ENCODE measurements around the gene RNF146. TPM values are rescaled to one million over a fixed set of nuclear protein-coding genes. Genes with fewer than 3 reads are reported as not detected.

The RNF146 gene, protein sequence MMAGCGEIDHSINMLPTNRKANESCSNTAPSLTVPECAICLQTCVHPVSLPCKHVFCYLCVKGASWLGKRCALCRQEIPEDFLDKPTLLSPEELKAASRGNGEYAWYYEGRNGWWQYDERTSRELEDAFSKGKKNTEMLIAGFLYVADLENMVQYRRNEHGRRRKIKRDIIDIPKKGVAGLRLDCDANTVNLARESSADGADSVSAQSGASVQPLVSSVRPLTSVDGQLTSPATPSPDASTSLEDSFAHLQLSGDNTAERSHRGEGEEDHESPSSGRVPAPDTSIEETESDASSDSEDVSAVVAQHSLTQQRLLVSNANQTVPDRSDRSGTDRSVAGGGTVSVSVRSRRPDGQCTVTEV
- total RNA-seq (10 to 100 TPM; 66.2 to 83.4 (median 74.1) TPM), polyA plus RNA-seq (10 to 100 TPM; 18.5 to 29.4 (median 20.0) TPM)

GRCh38 chr6:127266178-127266891 lies at the start of gene RNF146:
RNF146 (plus strand) TSS chr6:127266864; CDS start chr6:127280339, 13,475 bp downstream.
- no peaks in the 10 kb centered on the region for H3K36me3 ChIP-seq
- H3K4me1 ChIP-seq = peaks cover 0 to 38% (median 9%) of the 10 kb centered on the region in 4 donors
- peak; percentile 69 to 82 (median 76) for TF ChIP-seq CTCF (IDR thresholded peaks at IDR 0.05)
- TF ChIP-seq POLR2AphosphoS5 (IDR thresholded peaks at IDR 0.05) = no peak
- TF ChIP-seq EP300 (IDR thresholded peaks at IDR 0.05) = no peak
- no peak for TF ChIP-seq POLR2A (IDR thresholded peaks at IDR 0.05)
- peak; percentile 93 for DNase-seq
- H3K27me3 ChIP-seq = no peaks in the 10 kb centered on the region
- WGBS, 2 donors = 0% methylated on average over 40 of the region's 40 CpGs
- H3K27ac ChIP-seq = peak within 1 kb of the TSS; percentile 99 to 100 (median 100)
- peak within 1 kb of the TSS; percentile 78 to 98 (median 90) for H3K4me3 ChIP-seq
- intact Hi-C loops (cut with DNase I) = loop anchor here (2.0 to 10.0 kb wide), 2 partner anchors 76 to 1272 kb away; partner anchors contain the start of gene ECHDC1
- H3K9me3 ChIP-seq = no peaks in the 10 kb centered on the region

DNA sequence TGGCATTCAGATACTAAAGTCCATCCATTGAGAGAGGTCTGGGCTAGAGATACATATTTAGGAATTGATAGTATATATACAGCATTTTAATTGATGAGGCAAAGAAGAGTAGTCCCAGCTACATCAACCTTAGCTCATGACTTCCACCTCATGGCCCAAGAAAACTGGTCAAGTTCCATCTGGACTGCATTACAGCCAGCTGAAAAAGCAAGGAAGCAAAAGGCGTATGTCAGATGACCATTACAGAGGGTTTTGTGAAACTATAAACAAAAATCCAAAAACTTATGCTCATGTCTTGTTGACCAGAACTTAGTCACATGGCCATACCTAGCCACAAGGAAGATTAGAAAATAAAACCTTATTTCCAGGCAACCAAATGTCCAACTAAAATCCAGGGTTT lies 46.8 kb upstream of the RNF146 start:
- no peaks in the 10 kb centered on the region for H3K36me3 ChIP-seq
- H3K4me3 ChIP-seq = no peak overlapping the region
- intact Hi-C loops (cut with DNase I) = no loop called here
- DNase-seq = no peak
- no peaks in the 10 kb centered on the region for H3K9me3 ChIP-seq
- WGBS, 2 donors = 87 to 91% methylated on average over 1 of the region's 1 CpG
- H3K4me1 ChIP-seq = no peaks in the 10 kb centered on the region
- H3K27ac ChIP-seq = no peak overlapping the region
- no peaks in the 10 kb centered on the region for H3K27me3 ChIP-seq
- no peak for TF ChIP-seq EP300 (IDR thresholded peaks at IDR 0.05)
- no peak for TF ChIP-seq CTCF (IDR thresholded peaks at IDR 0.05)
- no peak for TF ChIP-seq POLR2A (IDR thresholded peaks at IDR 0.05)
- no peak for TF ChIP-seq POLR2AphosphoS5 (IDR thresholded peaks at IDR 0.05)

DNA sequence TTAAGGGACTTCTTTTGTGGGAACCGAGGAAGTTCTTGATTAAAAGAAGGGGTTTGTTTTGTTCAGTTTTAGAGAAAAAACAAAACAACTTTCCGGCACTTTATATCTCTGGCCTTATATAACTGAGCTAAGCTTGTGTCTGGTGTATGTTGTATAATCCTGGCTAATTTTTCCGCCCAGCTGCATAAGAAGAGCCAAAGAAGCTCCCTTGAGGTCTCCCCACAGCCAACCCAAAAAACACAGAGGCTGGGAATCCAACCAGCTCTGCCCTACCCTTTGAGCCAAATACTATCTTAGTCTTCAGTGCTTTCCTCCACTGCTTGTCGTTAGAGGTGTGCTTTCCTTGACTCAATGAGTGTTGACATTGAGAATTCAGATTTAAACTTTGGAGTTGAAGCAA lies 45.5 kb upstream of the RNF146 start:
- Histone ChIP-seq H3K4me1 (no peaks in the 10 kb centered on the region), H3K36me3 (no peaks in the 10 kb centered on the region), H3K4me3 (no peak overlapping the region), H3K9me3 (no peaks in the 10 kb centered on the region), H3K27me3 (no peaks in the 10 kb centered on the region), H3K27ac (no peak overlapping the region)
- DNase-seq = no peak
- TF ChIP-seq POLR2A (IDR thresholded peaks at IDR 0.05) (no peak), CTCF (IDR thresholded peaks at IDR 0.05) (no peak), POLR2AphosphoS5 (IDR thresholded peaks at IDR 0.05) (no peak), EP300 (IDR thresholded peaks at IDR 0.05) (no peak)
- 82 to 86% methylated on average over 4 of the region's 4 CpGs for WGBS, 2 donors
- intact Hi-C loops (cut with DNase I) = no loop called here

- Histone ChIP-seq H3K4me1 (no peaks in the 10 kb centered on the region), H3K4me3 (no peak overlapping the region), H3K36me3 (no peaks in the 10 kb centered on the region), H3K27me3 (no peaks in the 10 kb centered on the region), H3K9me3 (no peaks in the 10 kb centered on the region), H3K27ac (no peak overlapping the region)
- TF ChIP-seq POLR2A (IDR thresholded peaks at IDR 0.05) = no peak
- TF ChIP-seq CTCF (IDR thresholded peaks at IDR 0.05) = no peak
- no peak for TF ChIP-seq POLR2AphosphoS5 (IDR thresholded peaks at IDR 0.05)
- no peak for TF ChIP-seq EP300 (IDR thresholded peaks at IDR 0.05)
- WGBS, 2 donors = 39 to 95% methylated on average over 1 of the region's 1 CpG
- intact Hi-C loops (cut with DNase I) = no loop called here
- no peak for DNase-seq
Observed at GRCh38 chr6:127222418-127222817, 44.2 kb upstream of the RNF146 start.

All from sigmoid colon (tissue), 7 donors.